ENCODE measurements around the gene NEDD8.
A peak's percentile ranks its signal among the peaks of the same experiment; 100 is the strongest.

NEDD8 gene

DNA sequence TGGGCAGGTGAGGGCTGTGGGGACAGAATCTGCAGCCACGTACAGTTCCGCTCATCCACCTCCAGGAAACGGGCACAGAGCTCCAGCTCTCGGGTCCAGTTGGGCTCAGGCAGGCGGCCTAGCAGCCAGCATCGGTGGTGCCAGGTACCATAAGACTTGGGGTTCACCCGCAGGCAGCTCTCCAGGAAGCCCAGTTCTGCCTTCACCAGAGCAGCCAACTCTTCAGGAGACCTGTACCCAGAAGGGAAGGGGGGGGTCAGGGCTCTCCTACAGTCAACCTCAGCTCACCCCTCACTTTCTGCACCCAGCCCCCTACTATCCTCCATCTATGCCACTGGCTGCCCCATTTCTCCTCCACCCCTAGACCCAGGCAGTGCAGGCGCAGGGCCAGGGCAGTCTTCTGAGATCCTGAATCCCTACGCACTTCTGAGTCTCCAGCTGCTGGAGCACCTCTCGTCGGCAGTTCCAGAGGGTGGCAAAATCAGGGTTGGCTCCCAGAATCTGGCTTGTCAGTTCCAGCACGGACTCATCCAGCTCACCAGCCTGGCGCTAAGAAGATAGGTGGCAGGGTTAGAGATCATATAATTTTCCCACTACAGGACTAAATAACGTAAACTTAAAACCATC is 37.9 kb upstream of the NEDD8 start:
- Histone ChIP-seq H3F3A (ENCODE audit: insufficient read depth) (peaks cover 11% of the 10 kb centered on the region), H3K4me2 (ENCODE audit: low read depth, low read length, poor library complexity, severe bottlenecking) (peak overlapping the region; percentile 66), H4K20me1 (ENCODE audit: low read depth, low read length) (no peaks in the 10 kb centered on the region), H3K9me2 (replicated peaks; ENCODE audit: insufficient read depth, low read length) (no peaks in the 10 kb centered on the region), H3K79me2 (ENCODE audit: insufficient read depth, low read length) (0 out of 2 replicates have a peak, but pooled peaks cover 2% of the 10 kb centered on the region), H2AFZ (ENCODE audit: low read depth, low read length, severe bottlenecking) (no peak overlapping the region), H3K27ac (ENCODE audit: low read depth, low read length) (no peak overlapping the region), H3K9me3 (ENCODE audit: insufficient read depth, low read length) (no peaks in the 10 kb centered on the region), H3K27me3 (ENCODE audit: low read length) (no peaks in the 10 kb centered on the region), H3K36me3 (ENCODE audit: low read length) (no peaks in the 10 kb centered on the region), H3K4me3 (ENCODE audit: insufficient read depth, low read length, poor library complexity, severe bottlenecking) (no peak overlapping the region), H3K9ac (ENCODE audit: low read length) (peak overlapping the region; percentile 77)
- TF ChIP-seq, protein P1, sequence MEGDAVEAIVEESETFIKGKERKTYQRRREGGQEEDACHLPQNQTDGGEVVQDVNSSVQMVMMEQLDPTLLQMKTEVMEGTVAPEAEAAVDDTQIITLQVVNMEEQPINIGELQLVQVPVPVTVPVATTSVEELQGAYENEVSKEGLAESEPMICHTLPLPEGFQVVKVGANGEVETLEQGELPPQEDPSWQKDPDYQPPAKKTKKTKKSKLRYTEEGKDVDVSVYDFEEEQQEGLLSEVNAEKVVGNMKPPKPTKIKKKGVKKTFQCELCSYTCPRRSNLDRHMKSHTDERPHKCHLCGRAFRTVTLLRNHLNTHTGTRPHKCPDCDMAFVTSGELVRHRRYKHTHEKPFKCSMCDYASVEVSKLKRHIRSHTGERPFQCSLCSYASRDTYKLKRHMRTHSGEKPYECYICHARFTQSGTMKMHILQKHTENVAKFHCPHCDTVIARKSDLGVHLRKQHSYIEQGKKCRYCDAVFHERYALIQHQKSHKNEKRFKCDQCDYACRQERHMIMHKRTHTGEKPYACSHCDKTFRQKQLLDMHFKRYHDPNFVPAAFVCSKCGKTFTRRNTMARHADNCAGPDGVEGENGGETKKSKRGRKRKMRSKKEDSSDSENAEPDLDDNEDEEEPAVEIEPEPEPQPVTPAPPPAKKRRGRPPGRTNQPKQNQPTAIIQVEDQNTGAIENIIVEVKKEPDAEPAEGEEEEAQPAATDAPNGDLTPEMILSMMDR (IDR thresholded peaks at IDR 0.05; ENCODE audit: insufficient read depth, low read length, poor library complexity, severe bottlenecking): no peak
- TF ChIP-seq EZH2phosphoT487 (conservative IDR thresholded peaks at IDR 0.05; ENCODE audit: low read length): no peak

- Histone ChIP-seq H3K9ac (ENCODE audit: low read length) (no peak overlapping the region), H3K4me2 (ENCODE audit: low read depth, low read length, poor library complexity, severe bottlenecking) (no peak overlapping the region), H3K36me3 (ENCODE audit: low read length) (no peaks in the 10 kb centered on the region), H4K20me1 (ENCODE audit: low read depth, low read length) (no peaks in the 10 kb centered on the region), H3K9me2 (replicated peaks; ENCODE audit: insufficient read depth, low read length) (no peaks in the 10 kb centered on the region), H2AFZ (ENCODE audit: low read depth, low read length, severe bottlenecking) (no peak overlapping the region), H3K4me3 (ENCODE audit: insufficient read depth, low read length, poor library complexity, severe bottlenecking) (no peak overlapping the region), H3F3A (ENCODE audit: insufficient read depth) (peaks cover 11% of the 10 kb centered on the region), H3K79me2 (ENCODE audit: insufficient read depth, low read length) (0 out of 2 replicates have a peak, but pooled peaks cover 2% of the 10 kb centered on the region), H3K9me3 (ENCODE audit: insufficient read depth, low read length) (no peaks in the 10 kb centered on the region), H3K27me3 (ENCODE audit: low read length) (no peaks in the 10 kb centered on the region), H3K27ac (ENCODE audit: low read depth, low read length) (no peak overlapping the region)
- TF ChIP-seq, protein P1 (IDR thresholded peaks at IDR 0.05; ENCODE audit: insufficient read depth, low read length, poor library complexity, severe bottlenecking): no peak
- no peak for TF ChIP-seq EZH2phosphoT487 (conservative IDR thresholded peaks at IDR 0.05; ENCODE audit: low read length)
Observed at GRCh38 chr14:24269368-24269767, 37.2 kb upstream of the NEDD8 start.

DNA sequence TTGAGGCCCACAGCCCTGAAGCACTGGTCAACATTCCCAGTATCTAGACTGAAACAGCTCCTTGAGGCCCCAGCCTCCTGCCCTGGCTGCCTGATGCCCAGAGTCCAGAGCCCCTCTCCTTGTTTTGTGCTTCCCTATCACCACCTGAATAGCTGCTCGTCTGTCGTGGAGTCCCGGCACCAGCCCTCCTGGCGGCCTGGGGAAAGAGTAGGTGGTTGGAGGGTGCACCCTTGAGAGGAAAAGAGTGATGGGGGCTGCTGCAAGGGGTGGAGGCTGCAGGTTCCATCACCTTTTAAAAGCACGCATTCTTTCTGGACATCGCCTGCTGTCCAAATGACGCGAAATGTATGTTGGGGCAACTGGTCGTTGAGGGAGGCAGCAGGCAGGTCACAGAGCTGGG is 36.1 kb upstream of the NEDD8 start:
- Histone ChIP-seq H3K9me3 (ENCODE audit: insufficient read depth, low read length) (no peaks in the 10 kb centered on the region), H3K79me2 (ENCODE audit: insufficient read depth, low read length) (0 out of 2 replicates have a peak, but pooled peaks cover 2% of the 10 kb centered on the region), H3K36me3 (ENCODE audit: low read length) (no peaks in the 10 kb centered on the region), H3K27ac (ENCODE audit: low read depth, low read length) (no peak overlapping the region), H4K20me1 (ENCODE audit: low read depth, low read length) (no peaks in the 10 kb centered on the region), H3K9ac (ENCODE audit: low read length) (no peak overlapping the region), H3K27me3 (ENCODE audit: low read length) (no peaks in the 10 kb centered on the region), H3K9me2 (replicated peaks; ENCODE audit: insufficient read depth, low read length) (no peaks in the 10 kb centered on the region), H3K4me3 (ENCODE audit: insufficient read depth, low read length, poor library complexity, severe bottlenecking) (no peak overlapping the region), H3K4me2 (ENCODE audit: low read depth, low read length, poor library complexity, severe bottlenecking) (no peak overlapping the region), H2AFZ (ENCODE audit: low read depth, low read length, severe bottlenecking) (no peak overlapping the region), H3F3A (ENCODE audit: insufficient read depth) (peaks cover 11% of the 10 kb centered on the region)
- TF ChIP-seq EZH2phosphoT487 (conservative IDR thresholded peaks at IDR 0.05; ENCODE audit: low read length): no peak
- TF ChIP-seq, protein P1 (IDR thresholded peaks at IDR 0.05; ENCODE audit: insufficient read depth, low read length, poor library complexity, severe bottlenecking): no peak

Measured in SU-DHL-6 (cell line).